Sigmoid colon (tissue), 7 donors: ENCODE measurements around the gene SELENOV. TPM values are rescaled to one million over a fixed set of nuclear protein-coding genes. Genes with fewer than 3 reads are reported as not detected.
"Not testable (repeated sequence)": the region's sequence is repeated elsewhere in the genome, so short reads cannot be mapped to it uniquely, and the experiment has no call there.

Source experiments
- DNase-seq: peaks from one replicate; pipeline ENCODE4 v3.0.0-alpha.2; 2019
- H3K27ac ChIP-seq, 4 donors: fragments of 200-600 bp; sonication (generic); one replicate each; pipeline ENCODE4 v1.5.1; 2016 to 2019; ENCODE audit warnings: mild to moderate bottlenecking in 1 of 4
- H3K27me3 ChIP-seq, 3 donors: fragments of 200-600 bp; sonication (generic); one replicate each; pipeline ENCODE4 v1.5.1; 2019; ENCODE audit warnings: mild to moderate bottlenecking in 1 of 3
- H3K36me3 ChIP-seq, 4 donors: fragments of 200-600 bp; sonication (generic); one replicate each; pipeline ENCODE4 v1.5.1; 2016 to 2019
- H3K4me1 ChIP-seq, 4 donors: fragments of 200-600 bp; sonication (generic); one replicate each; pipeline ENCODE4 v1.5.1; 2017 to 2019
- H3K4me3 ChIP-seq, 4 donors: fragments of 200-600 bp; sonication (generic); one replicate each; pipeline ENCODE4 v1.5.1; 2017 to 2019; ENCODE audit warnings: mild to moderate bottlenecking in 2 of 4, moderate library complexity in 1 of 4
- H3K9me3 ChIP-seq, 4 donors: fragments of 200-600 bp in 3 of 4; sonication (generic) in 3 of 4; one replicate each; pipeline versions ENCODE4 v1.5.1 to v1.6.1; 2013 to 2019
- CTCF ChIP-seq, 4 experiments: fragments of 450-650 bp in 3 of 4; fragments of 200-600 bp in 1 of 4; IDR thresholded peaks; one replicate each; pipeline ENCODE4 v1.5.1; 2016 to 2019; ENCODE audit warnings: antibody characterized with exemption in 4 of 4, mild to moderate bottlenecking in 3 of 4, moderate library complexity in 2 of 4
- EP300 ChIP-seq, 4 donors: sonication (generic); formaldehyde crosslinking; IDR thresholded peaks; one replicate each; pipeline ENCODE4 v1.6.1; 2017; ENCODE audit warnings: antibody characterized with exemption in 4 of 4
- POLR2A ChIP-seq, 2 donors: fragments of 450-650 bp; IDR thresholded peaks; one replicate each; pipeline ENCODE4 v1.6.1; 2016; ENCODE audit warnings: antibody characterized with exemption in 2 of 2, mild to moderate bottlenecking in 2 of 2, moderate library complexity in 2 of 2
- POLR2AphosphoS5 ChIP-seq, 4 donors: sonication (generic); formaldehyde crosslinking; IDR thresholded peaks; one replicate each; pipeline ENCODE4 v1.6.1; 2017; ENCODE audit warnings: antibody characterized with exemption in 4 of 4
- WGBS, 2 donors: extraction: QIAGEN DNeasy Blood & Tissue Kit; methylation state at CpG; one replicate each; pipeline ENCODE4 v1.1.7; 2013; 5-methylcytosine and 5-hydroxymethylcytosine counted together
- intact Hi-C: fragments of 100-400 bp; cut with DNase I; formaldehyde crosslinking; loops from one replicate; pipeline ENCODE4 v1.15.1; 2023
- polyA plus RNA-seq, 3 donors: library from polyadenylated mRNA; stranded (reverse); fragments of 200-250 nt; gene quantifications; one replicate each; pipeline ENCODE4 v1.2.3, GENCODE V29; 2013
- total RNA-seq, 4 donors: library from RNA; depleted of rRNA; stranded (reverse); fragments of >200 nt; gene quantifications; one replicate each; pipeline ENCODE4 v1.1.0, GENCODE V29; 2016
- donor health status: healthy with polysubstance abuse.
- donor health status: Bipolar disorder and iron deficiency.
- donor health status: healthy.

SELENOV gene
- total and polyA plus RNA-seq, 7 donors, result not detected

- DNase-seq, result no peak
- Histone ChIP-seq H3K27me3 (no peaks in the 10 kb centered on the region), H3K4me3 (no peak overlapping the region), H3K4me1 (no peaks in the 10 kb centered on the region), H3K9me3 (no peaks in the 10 kb centered on the region), H3K36me3 (peaks cover 55 to 81% (median 73%) of the 10 kb centered on the region in 4 donors), H3K27ac (no peak overlapping the region)
- TF ChIP-seq CTCF (IDR thresholded peaks at IDR 0.05) (no peak), POLR2AphosphoS5 (IDR thresholded peaks at IDR 0.05) (no peak), EP300 (IDR thresholded peaks at IDR 0.05) (no peak), POLR2A (IDR thresholded peaks at IDR 0.05) (no peak)
- WGBS, 2 donors, result 85 to 90% methylated on average over 11 of the region's 11 CpGs
- intact Hi-C loops, result no loop called here
These were observed 41.4 kb upstream of the SELENOV start for GRCh38 chr19:39473443-39473960.

DNA sequence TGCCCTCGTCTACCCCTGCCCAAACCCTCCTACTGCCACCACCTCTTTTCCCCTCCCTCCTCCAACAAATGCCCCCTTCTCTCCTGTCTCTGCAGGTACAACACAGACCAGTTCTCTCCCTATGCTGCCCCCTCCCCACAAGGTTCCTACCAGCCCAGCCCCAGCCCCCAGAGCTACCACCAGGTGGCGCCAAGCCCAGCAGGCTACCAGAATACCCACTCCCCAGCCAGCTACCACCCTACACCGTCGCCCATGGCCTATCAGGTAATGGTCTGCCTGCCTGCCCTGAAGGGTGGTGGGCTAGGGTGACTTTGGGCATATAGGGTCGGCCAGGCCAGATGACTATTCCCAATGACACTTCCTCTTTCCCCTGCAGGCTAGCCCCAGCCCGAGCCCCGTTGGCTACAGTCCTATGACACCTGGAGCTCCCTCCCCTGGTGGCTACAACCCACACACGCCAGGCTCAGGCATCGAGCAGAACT is 40.8 kb upstream of the SELENOV start:
- Histone ChIP-seq H3K4me3 (no peak overlapping the region), H3K27me3 (no peaks in the 10 kb centered on the region), H3K4me1 (no peaks in the 10 kb centered on the region), H3K36me3 (peaks cover 48 to 74% (median 66%) of the 10 kb centered on the region in 4 donors), H3K27ac (peak overlapping the region in 2 of 4 donors; percentile 12 to 53), H3K9me3 (no peaks in the 10 kb centered on the region)
- 51 to 59% methylated on average over 9 of the region's 9 CpGs for WGBS, 2 donors
- intact Hi-C loops, result no loop called here
- TF ChIP-seq CTCF (IDR thresholded peaks at IDR 0.05) (peak; percentile 52 to 79 (median 62)), POLR2AphosphoS5 (IDR thresholded peaks at IDR 0.05) (no peak)
- DNase-seq, result peak; percentile 79

- no peak overlapping the region for H3K27ac ChIP-seq
- no peak overlapping the region for H3K4me3 ChIP-seq
- peaks cover 41 to 59% (median 50%) of the 10 kb centered on the region in 4 donors for H3K36me3 ChIP-seq
- DNase-seq, result no peak
- no peaks in the 10 kb centered on the region for H3K9me3 ChIP-seq
- no peaks in the 10 kb centered on the region for H3K27me3 ChIP-seq
- H3K4me1 ChIP-seq, result peaks cover 0 to 9% (median 7%) of the 10 kb centered on the region in 4 donors
- 96% methylated on average over 2 of the region's 2 CpGs for WGBS, 2 donors
- intact Hi-C loops, result no loop called here
- TF ChIP-seq POLR2A (IDR thresholded peaks at IDR 0.05) (no peak), CTCF (IDR thresholded peaks at IDR 0.05) (no peak), EP300 (IDR thresholded peaks at IDR 0.05) (no peak), POLR2AphosphoS5 (IDR thresholded peaks at IDR 0.05) (no peak)
These were observed 39.2 kb upstream of the SELENOV start for GRCh38 chr19:39475748-39476147.

DNA sequence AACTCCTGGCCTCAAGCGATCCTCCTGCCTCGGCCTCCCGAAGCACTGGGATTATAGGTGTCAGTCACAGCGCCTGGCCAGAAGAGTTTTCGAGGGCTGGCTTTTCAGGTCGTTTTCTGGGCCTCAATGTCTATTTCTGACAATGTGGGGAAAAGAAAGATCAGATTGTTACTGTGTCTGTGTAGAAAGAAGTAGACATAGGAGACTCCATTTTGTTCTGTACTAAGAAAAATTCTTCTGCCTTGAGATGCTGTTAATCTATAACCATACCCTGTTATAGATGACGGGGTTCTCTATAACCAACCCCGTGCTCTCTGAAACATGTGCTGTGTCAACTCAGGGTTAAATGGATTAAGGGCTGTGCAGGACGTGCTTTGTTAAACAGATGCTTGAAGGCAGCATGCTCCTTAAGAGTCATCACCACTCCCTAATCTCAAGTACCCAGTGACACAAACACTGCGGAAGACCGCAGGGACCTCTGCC is 35.6 kb upstream of the SELENOV start:
- peaks cover 6 to 32% (median 22%) of the 10 kb centered on the region in 4 donors for H3K36me3 ChIP-seq
- intact Hi-C loops, H3K27me3 ChIP-seq, H3K4me3 ChIP-seq, DNase-seq, H3K9me3 ChIP-seq: not testable (repeated sequence)
- peaks cover 0 to 21% (median 19%) of the 10 kb centered on the region in 4 donors for H3K4me1 ChIP-seq
- peak overlapping the region in 1 of 4 donors; percentile 83 for H3K27ac ChIP-seq
- 84 to 86% methylated on average over 11 of the region's 11 CpGs for WGBS, 2 donors

DNA sequence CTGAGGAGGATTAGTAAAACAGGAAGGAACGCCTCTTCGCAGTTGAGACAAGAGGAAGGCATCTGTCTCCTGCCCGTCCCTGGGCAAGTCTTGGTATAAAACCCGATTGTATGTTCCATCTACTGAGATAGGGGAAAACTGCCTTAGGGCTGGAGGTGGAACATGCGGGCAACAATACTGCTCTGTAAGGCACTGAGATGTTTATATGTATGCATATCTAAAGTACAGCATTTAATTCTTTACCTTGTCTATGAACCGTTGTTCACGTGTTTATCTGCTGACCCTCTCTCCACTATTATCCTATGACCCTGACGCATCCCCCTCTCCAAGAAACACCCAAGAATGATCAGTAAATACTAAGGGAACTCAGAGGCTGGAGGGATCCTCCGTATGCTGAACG is 35.0 kb upstream of the SELENOV start:
- WGBS, 2 donors, result 53 to 69% methylated on average over 10 of the region's 10 CpGs
- H3K9me3 ChIP-seq, result no peaks in the 10 kb centered on the region
- no peaks in the 10 kb centered on the region for H3K27me3 ChIP-seq
- intact Hi-C loops, result loop anchor here (2.0 to 5.0 kb wide), 3 partner anchors 35 to 88 kb away; partner anchors contain the start of genes EID2B, MED29, PAF1 and SUPT5H
- H3K4me3 ChIP-seq, result peak overlapping the region; percentile 81 to 96 (median 93)
- H3K36me3 ChIP-seq, result peaks cover under 1 to 31% (median 17%) of the 10 kb centered on the region in 4 donors
- peaks cover 0 to 21% (median 19%) of the 10 kb centered on the region in 4 donors for H3K4me1 ChIP-seq
- no peak for DNase-seq
- TF ChIP-seq CTCF (IDR thresholded peaks at IDR 0.05) (no peak), EP300 (IDR thresholded peaks at IDR 0.05) (no peak), POLR2AphosphoS5 (IDR thresholded peaks at IDR 0.05) (no peak), POLR2A (IDR thresholded peaks at IDR 0.05) (no peak)
- peak overlapping the region; percentile 81 to 86 (median 84) for H3K27ac ChIP-seq
